ENCODE data around the gene KIF5C.

The KIF5C gene

DNA sequence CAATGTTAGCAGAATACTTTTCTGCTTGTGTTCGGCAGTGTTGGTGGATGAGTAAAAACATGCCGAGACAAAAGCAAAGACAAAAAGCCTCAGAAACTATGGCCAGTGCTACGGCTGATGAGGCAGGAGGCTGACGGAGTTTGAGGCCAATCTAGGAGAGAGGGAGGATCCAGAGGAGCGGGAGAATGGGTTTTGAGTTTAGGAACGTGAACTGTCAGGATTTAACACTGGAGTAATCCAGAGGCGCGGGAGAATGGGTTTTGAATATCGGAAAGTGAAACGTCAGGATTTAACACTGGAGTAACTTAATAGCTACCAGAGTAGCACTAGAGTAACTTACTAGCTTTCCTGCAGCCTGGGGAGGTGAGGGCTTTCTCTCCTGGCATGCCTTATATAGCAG is 200.8 kb downstream of the KIF5C start:
- peak; percentile 38; the same call in 2 of the 3 replicates for ATAC-seq
- TF ChIP-seq ARNTL (CRISPR knock-in tag; IDR thresholded peaks at IDR 0.05; ENCODE audit: borderline replicate concordance, low read depth) (no peak), SNAI2 (CRISPR knock-in tag; IDR thresholded peaks at IDR 0.05) (no peak), ZC3H10 (CRISPR knock-in tag; IDR thresholded peaks at IDR 0.05) (no peak), CREB5 (CRISPR knock-in tag; IDR thresholded peaks at IDR 0.05; ENCODE audit: low read depth) (no peak)
- TF ChIP-seq, protein P1, sequence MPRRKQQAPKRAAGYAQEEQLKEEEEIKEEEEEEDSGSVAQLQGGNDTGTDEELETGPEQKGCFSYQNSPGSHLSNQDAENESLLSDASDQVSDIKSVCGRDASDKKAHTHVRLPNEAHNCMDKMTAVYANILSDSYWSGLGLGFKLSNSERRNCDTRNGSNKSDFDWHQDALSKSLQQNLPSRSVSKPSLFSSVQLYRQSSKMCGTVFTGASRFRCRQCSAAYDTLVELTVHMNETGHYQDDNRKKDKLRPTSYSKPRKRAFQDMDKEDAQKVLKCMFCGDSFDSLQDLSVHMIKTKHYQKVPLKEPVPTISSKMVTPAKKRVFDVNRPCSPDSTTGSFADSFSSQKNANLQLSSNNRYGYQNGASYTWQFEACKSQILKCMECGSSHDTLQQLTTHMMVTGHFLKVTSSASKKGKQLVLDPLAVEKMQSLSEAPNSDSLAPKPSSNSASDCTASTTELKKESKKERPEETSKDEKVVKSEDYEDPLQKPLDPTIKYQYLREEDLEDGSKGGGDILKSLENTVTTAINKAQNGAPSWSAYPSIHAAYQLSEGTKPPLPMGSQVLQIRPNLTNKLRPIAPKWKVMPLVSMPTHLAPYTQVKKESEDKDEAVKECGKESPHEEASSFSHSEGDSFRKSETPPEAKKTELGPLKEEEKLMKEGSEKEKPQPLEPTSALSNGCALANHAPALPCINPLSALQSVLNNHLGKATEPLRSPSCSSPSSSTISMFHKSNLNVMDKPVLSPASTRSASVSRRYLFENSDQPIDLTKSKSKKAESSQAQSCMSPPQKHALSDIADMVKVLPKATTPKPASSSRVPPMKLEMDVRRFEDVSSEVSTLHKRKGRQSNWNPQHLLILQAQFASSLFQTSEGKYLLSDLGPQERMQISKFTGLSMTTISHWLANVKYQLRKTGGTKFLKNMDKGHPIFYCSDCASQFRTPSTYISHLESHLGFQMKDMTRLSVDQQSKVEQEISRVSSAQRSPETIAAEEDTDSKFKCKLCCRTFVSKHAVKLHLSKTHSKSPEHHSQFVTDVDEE (CRISPR knock-in tag; IDR thresholded peaks at IDR 0.05) = no peak

Data from SK-N-SH treated with all-trans-retinoic acid at 6 μM for 48 hours (cell line).